BLaER1 treated with 17β-estradiol and CSF1 and Interleukin-3, amounts not matched to agents 10 nM and 100 nM (cell line): ENCODE measurements around the gene INSR.
"Not testable (repeated sequence)": the region's sequence is repeated elsewhere in the genome, so short reads cannot be mapped to it uniquely, and the experiment has no call there.

Experiments
- H3K27ac ChIP-seq, 11 experiments: shearing (Covaris generic); formaldehyde crosslinking; 2 replicates each; pipeline ENCODE4 v1.8.1; 2022
- H3K27me3 ChIP-seq, 11 experiments: shearing (Covaris generic); formaldehyde crosslinking; 2 replicates each; pipeline ENCODE4 v1.8.1; 2022
- H3K36me3 ChIP-seq, 11 experiments: shearing (Covaris generic); formaldehyde crosslinking; 2 replicates each; pipeline ENCODE4 v1.8.1; 2022
- H3K4me1 ChIP-seq, 10 experiments: shearing (Covaris generic); formaldehyde crosslinking; 2 replicates each; pipeline ENCODE4 v1.8.1; 2022
- H3K4me2 ChIP-seq, 11 experiments: shearing (Covaris generic); formaldehyde crosslinking; 2 replicates each; pipeline ENCODE4 v1.8.1; 2022
- H3K4me3 ChIP-seq, 10 experiments: shearing (Covaris generic); formaldehyde crosslinking; 2 replicates each; pipeline ENCODE4 v1.8.1; 2022
- H3K9ac ChIP-seq, 11 experiments: shearing (Covaris generic); formaldehyde crosslinking; 2 replicates each; pipeline ENCODE4 v1.8.1; 2022
- H3K9me3 ChIP-seq, 11 experiments: shearing (Covaris generic); formaldehyde crosslinking; replicated peaks in 1 of 11; 2 replicates each; pipeline ENCODE4 v1.8.1; 2022
- H4K20me1 ChIP-seq, 11 experiments: shearing (Covaris generic); formaldehyde crosslinking; 2 replicates each; pipeline ENCODE4 v1.8.1; 2022
- Cebpa-rat ChIP-seq, 11 experiments: shearing (Covaris generic); IDR thresholded peaks; 2 replicates each; pipeline ENCODE4 v1.8.1; 2022

INSR gene

DNA sequence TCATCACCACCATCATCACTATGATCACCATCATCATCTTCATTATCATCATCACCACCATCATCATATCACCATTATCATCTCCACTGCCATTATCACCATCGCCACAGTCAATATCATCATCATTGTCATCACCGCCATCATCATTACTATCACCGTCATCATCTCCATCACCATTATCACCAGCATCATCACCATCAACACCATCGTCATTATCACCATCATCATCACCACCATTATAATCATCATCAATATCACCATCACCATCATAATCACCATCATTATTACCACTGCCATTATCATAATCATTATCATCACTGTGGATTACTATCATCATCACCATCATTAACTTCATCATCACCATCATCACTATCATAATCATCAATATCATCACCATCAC, 37.2 kb upstream of the INSR start:
- Histone ChIP-seq H3K4me1 (peaks cover 19 to 53% (median 47%) of the 10 kb centered on the region in 10 experiments), H3K9me3 (peaks cover 0 to 11% (median 4%) of the 10 kb centered on the region in 11 experiments; a peak in 16 of 22 replicates), H3K4me3 (no peak overlapping the region), H3K27ac (no peak overlapping the region), H3K4me2 (no peak overlapping the region), H4K20me1 (no peaks in the 10 kb centered on the region), H3K9ac (no peak overlapping the region), H3K36me3 (no peaks in the 10 kb centered on the region), H3K27me3 (peaks cover 0 to 28% (median 0%) of the 10 kb centered on the region in 11 experiments; a peak in 3 of 22 replicates)
- TF ChIP-seq Cebpa-rat (IDR thresholded peaks at IDR 0.05) = no peak

DNA sequence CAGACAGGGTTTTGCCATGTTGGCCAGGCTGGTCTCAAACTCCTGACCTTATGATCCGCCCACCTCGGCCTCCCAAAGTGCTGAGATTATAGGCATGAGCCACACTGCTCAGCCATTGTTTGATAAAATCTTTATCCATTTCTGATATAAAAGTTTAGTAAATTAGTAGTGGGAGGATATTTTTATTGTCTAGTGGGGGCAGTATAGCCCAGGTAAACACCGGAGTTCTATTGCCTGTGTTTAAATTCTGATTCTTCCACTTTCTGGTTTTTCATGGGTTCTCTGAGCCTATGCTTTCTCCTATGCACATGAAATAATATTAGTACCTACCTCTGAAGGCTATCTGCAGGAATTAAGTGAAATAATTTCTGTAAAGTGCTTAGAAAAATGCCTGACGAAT, 34.4 kb upstream of the INSR start:
- Histone ChIP-seq H3K27ac (no peak overlapping the region), H3K36me3 (no peaks in the 10 kb centered on the region), H4K20me1 (no peaks in the 10 kb centered on the region), H3K4me2 (no peak overlapping the region), H3K27me3 (peaks cover 0 to 14% (median 0%) of the 10 kb centered on the region in 11 experiments; a peak in 3 of 22 replicates), H3K9ac (no peak overlapping the region), H3K4me1 (peaks cover 9 to 25% (median 19%) of the 10 kb centered on the region in 10 experiments), H3K9me3 (peaks cover 22 to 35% (median 27%) of the 10 kb centered on the region in 11 experiments), H3K4me3 (no peak overlapping the region)
- no peak for TF ChIP-seq Cebpa-rat (IDR thresholded peaks at IDR 0.05)

DNA sequence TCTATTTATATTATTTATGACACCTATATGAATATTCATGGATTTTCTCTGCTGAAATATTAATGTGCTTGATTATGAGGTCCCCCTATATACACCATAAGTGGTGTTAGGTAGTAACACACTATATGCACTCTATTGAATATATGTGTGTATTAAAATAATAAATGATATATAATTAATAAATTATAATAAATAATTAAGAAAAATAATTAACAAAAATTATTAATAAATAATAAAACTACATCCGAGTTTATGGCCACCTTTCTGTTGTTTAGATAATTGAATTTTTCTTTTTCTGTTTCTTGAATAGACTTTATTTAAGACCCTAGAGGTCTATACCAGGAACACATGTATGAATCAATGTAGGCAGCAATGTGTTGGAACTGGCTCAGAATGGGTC, 33.6 kb upstream of the INSR start:
- Histone ChIP-seq H3K9ac (no peak overlapping the region), H4K20me1 (no peaks in the 10 kb centered on the region), H3K27ac (no peak overlapping the region), H3K4me1 (peaks cover under 1 to 17% (median 12%) of the 10 kb centered on the region in 10 experiments; a peak in 18 of 20 replicates), H3K27me3 (peaks cover 0 to 5% (median 0%) of the 10 kb centered on the region in 11 experiments; a peak in 2 of 22 replicates), H3K4me2 (no peak overlapping the region), H3K36me3 (no peaks in the 10 kb centered on the region), H3K9me3 (peaks cover 22 to 35% (median 27%) of the 10 kb centered on the region in 11 experiments), H3K4me3 (no peak overlapping the region)
- no peak for TF ChIP-seq Cebpa-rat (IDR thresholded peaks at IDR 0.05)

DNA sequence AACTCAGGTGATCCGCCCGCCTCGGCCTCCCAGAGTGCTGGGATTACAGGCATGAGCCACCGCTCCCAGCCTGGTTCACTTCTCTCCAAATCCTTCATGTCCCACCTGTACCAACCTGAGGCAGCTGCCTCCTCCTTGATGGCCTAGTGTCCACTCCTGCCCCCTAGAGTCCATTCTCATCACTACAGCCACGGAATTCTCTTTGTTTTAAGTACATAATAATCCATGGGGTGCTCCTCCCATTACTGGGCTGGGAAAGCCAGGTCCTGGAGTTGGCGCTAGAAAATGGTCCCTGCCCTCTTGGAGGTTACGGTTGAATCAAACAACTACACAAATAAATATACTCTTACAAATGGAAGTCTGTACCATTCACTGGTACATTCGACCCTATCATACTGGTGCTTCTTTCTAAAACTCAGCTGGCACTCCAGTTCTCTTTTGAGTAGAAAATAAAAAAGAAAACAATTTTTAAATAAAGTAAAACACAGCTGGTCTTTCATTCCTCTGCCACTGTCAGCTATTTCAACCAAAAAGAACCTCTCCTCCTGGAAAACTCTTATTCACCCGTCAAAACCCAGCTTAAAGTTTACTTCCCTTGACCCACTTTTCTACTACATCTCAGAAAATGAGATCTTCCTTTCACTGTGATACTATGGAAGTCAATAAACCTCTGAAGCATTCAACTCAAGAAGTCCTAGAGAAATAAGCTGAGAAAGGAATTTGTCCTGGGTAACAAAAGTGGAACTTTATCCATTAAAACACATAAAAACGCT, 32.1 kb upstream of the INSR start:
- H3K27me3 ChIP-seq = no peaks in the 10 kb centered on the region
- H3K4me1 ChIP-seq = peaks cover 0 to 7% (median 2%) of the 10 kb centered on the region in 10 experiments; a peak in 5 of 20 replicates
- H4K20me1 ChIP-seq = no peaks in the 10 kb centered on the region
- no peaks in the 10 kb centered on the region for H3K36me3 ChIP-seq
- no peak for TF ChIP-seq Cebpa-rat (IDR thresholded peaks at IDR 0.05)
- H3K27ac ChIP-seq = no peak overlapping the region
- no peak overlapping the region for H3K9ac ChIP-seq
- no peak overlapping the region for H3K4me3 ChIP-seq
- H3K9me3 ChIP-seq = peaks cover 22 to 33% (median 27%) of the 10 kb centered on the region in 11 experiments
- H3K4me2 ChIP-seq = no peak overlapping the region

DNA sequence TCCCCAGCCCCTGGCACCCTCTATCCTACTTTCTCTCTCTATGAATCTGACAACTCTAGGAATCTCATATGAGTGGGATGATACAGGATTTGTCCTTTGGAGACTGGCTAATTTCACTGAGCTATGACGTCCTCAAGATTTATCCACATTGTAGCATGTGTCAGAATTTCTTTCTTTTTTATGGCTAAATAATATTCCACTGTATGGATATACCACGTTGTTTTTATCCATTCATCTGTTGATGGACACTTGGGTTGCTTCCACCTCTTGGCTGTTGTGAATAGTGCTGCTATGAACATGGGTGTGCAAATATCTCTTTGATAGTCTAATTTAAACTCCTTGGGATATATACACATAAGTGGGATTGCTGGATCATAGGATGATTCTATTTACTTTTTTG, 24.0 kb upstream of the INSR start:
- TF ChIP-seq Cebpa-rat (IDR thresholded peaks at IDR 0.05) = no peak
- Histone ChIP-seq H3K27me3 (no peaks in the 10 kb centered on the region), H3K27ac (no peak overlapping the region), H3K9ac (no peak overlapping the region), H3K4me2 (no peak overlapping the region), H4K20me1 (no peaks in the 10 kb centered on the region), H3K36me3 (no peaks in the 10 kb centered on the region), H3K4me1 (no peaks in the 10 kb centered on the region; a peak in 1 of 20 replicates), H3K4me3 (no peak overlapping the region), H3K9me3 (peaks cover 9 to 42% (median 36%) of the 10 kb centered on the region in 11 experiments)

DNA sequence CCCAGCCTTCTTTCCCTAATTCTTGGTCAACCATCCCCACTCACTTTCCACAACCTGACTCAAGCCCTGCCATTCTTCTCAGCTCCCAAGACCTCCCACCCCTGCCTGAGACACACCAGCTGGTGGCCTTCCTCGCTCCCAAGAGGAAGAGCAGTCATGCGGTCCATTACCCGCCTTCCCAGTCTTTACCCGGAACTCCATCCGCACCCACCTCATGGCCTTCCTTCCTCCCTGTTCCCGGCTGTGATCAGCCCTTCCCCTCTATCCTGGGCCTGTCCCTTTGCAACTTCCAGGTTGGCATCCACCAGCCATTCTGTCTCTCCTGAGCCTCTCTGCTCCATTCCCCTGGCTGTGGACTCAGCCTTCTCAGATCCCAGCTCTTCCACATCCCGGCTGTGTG, 18.6 kb upstream of the INSR start:
- H3K9ac ChIP-seq = no peak overlapping the region
- no peak for TF ChIP-seq Cebpa-rat (IDR thresholded peaks at IDR 0.05)
- H3K36me3 ChIP-seq = no peaks in the 10 kb centered on the region
- peaks cover 5 to 29% (median 25%) of the 10 kb centered on the region in 11 experiments; a peak in 21 of 22 replicates for H3K9me3 ChIP-seq
- H3K27me3 ChIP-seq = no peaks in the 10 kb centered on the region
- no peak overlapping the region for H3K27ac ChIP-seq
- no peaks in the 10 kb centered on the region for H3K4me1 ChIP-seq
- H3K4me2 ChIP-seq = no peak overlapping the region
- no peaks in the 10 kb centered on the region for H4K20me1 ChIP-seq
- H3K4me3 ChIP-seq = no peak overlapping the region

DNA sequence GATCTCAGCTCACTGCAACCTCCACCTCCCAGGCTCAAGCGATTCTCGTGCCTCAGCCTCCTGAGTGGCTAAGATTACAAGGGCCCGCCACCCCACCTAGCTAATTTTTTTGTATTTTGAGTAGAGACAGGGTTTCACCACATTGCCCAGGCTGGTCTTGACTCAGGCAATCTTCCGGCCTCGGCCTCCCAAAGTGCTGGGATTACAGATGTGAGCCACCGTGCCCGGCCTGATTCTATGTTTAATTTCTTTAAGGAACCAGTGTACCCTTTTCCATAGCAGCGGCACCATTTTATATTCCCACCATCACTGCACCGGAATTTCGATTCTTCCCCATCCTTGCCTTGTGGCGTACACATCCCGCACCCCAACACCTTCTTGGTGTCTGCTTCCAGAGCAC, 17.7 kb upstream of the INSR start:
- no peak overlapping the region for H3K27ac ChIP-seq
- no peak overlapping the region for H3K9ac ChIP-seq
- H3K4me1 ChIP-seq = peaks cover 0 to 1% (median 0%) of the 10 kb centered on the region in 10 experiments; a peak in 5 of 20 replicates
- no peak overlapping the region for H3K4me2 ChIP-seq
- H3K4me3 ChIP-seq = no peak overlapping the region
- no peaks in the 10 kb centered on the region for H4K20me1 ChIP-seq
- peaks cover 0 to 20% (median 16%) of the 10 kb centered on the region in 11 experiments; a peak in 19 of 22 replicates for H3K9me3 ChIP-seq
- H3K27me3 ChIP-seq = no peaks in the 10 kb centered on the region
- H3K36me3 ChIP-seq = no peaks in the 10 kb centered on the region
- no peak for TF ChIP-seq Cebpa-rat (IDR thresholded peaks at IDR 0.05)

DNA sequence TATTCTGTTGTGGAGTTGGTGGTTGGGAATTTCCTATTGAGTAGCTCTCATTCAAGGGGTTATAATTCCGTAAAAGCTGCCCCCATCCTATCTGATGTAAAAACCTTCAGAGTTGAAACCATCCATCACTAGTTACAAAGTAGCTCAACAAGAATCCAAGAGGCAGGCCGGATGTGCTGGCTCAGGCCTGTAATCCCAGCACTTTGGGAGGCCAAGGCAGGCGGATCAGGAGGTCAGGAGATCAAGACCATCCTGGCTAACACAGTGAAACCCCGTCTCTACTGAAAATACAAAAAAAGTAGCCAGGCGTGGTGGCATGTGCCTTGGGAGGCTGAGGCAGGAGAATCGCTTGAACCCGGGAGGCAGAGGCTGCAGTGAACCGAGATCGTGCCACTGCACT, 14.1 kb upstream of the INSR start:
- not testable (repeated sequence) for H4K20me1 ChIP-seq, H3K9me3 ChIP-seq, H3K9ac ChIP-seq, H3K36me3 ChIP-seq, H3K4me3 ChIP-seq, H3K27ac ChIP-seq, H3K4me2 ChIP-seq, H3K27me3 ChIP-seq
- H3K4me1 ChIP-seq = peaks cover 0 to 20% (median 0%) of the 10 kb centered on the region in 10 experiments; a peak in 8 of 20 replicates

DNA sequence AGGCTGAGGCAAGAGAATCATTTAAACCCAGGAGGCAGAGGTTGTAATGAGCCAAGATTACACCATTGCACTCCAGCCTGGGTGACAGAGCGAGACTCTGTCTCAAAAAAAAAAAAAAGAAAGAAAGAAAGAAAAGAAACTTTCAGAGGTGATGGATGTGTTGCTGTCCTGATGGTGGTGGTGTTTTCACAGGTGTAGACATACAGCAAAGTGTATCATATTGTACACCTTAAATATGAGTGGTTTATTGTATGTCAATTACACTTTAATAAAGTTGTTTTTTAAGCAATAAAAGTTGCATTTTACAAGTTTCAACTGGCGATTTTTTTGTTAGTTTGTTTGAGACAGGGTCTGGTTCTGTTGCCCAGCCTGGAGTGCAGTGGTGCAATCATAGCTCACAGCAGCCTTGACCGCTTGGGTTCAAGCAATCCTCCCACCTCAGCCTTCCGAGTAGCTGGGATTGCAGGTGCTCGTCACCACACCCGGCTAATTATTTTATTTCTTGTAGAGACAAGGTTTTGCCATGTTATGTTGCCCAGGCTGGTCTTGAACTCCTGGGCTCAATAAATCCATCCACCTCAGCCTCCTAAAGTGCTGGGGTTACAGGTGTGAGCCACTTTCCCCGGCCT, 13.5 kb upstream of the INSR start:
- TF ChIP-seq Cebpa-rat (IDR thresholded peaks at IDR 0.05) = no peak
- H3K4me3 ChIP-seq = no peak overlapping the region
- H3K4me1 ChIP-seq = peaks cover 0 to 20% (median 0%) of the 10 kb centered on the region in 10 experiments; a peak in 8 of 20 replicates
- H3K27me3 ChIP-seq = no peaks in the 10 kb centered on the region
- no peaks in the 10 kb centered on the region for H3K9me3 ChIP-seq
- no peak overlapping the region for H3K27ac ChIP-seq
- no peaks in the 10 kb centered on the region for H4K20me1 ChIP-seq
- H3K36me3 ChIP-seq = no peaks in the 10 kb centered on the region
- H3K4me2 ChIP-seq = no peak overlapping the region
- H3K9ac ChIP-seq = no peak overlapping the region
